NCI-H2171 treated with DMSO at 0.1 percent for 48 hours (cell line): ENCODE data around the gene EML4.

Source experiments
- DNase-seq: peaks from one replicate; lab custom pipeline; 2025; lab: John Stamatoyannopoulos, UW

The EML4 gene

DNA sequence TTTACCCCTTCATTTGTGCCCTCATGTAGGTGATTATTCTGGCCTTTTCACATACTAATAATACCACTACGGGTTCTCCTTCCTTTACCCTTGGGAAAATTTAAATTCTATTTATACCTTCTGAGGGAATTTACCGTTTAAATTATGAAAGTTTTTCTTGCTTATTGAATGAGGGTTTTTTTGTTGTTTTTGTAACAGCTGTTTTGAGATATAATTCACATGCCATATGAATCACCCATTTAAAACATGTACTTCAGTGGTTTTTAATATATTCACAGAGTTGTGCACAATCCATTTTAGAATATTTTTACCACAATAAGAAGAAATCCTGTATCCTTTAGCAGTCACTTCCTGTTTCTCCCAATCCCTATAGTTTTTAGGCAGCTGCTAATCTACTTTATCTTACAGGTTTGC lies 54.7 kb downstream of the EML4 start:
- no peak for DNase-seq

GRCh38 chr2:42224422-42225067 lies 55.4 kb downstream of the EML4 start:
- DNase-seq, result no peak

- DNase-seq, result no peak
Measured at GRCh38 chr2:42225573-42225972, 56.4 kb downstream of the EML4 start.

DNA sequence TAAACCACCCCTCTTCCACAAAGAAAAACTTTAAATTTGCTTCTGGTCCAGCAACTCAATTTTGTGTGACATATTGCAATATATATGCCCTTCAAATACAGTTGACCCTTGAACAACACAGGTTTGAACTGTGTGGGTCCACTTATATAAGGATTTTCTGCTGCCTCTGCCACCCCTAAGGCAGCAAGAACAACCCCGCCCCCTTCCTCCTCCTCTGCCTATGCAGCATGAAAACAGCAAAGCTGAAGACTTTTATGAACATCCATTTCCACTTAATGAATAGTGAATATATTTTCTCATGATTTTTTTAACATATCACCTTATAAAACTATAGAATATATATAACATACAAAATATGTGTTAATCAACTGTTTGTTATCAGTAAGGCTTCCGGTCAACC lies 58.3 kb downstream of the EML4 start:
- no peak for DNase-seq

DNA sequence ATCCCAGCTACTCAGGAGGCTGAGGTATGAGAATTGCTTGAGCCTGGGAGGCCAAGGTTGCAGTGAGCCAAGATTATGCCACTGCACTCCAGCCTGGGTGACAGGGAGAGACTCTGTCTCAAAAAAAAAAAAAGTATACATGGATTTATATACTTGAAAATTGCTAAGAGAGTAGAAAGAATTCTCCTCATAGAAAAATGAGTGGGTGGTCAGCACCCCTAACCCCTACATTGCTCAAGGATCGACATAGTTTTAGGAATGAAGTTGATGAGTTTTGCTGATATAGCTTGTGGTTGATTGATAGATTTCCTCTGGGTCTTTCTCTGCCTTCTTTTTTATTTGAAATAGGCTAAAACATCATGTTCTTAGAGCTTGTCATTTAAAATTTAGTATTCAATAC lies 58.9 kb downstream of the EML4 start:
- no peak for DNase-seq

DNA sequence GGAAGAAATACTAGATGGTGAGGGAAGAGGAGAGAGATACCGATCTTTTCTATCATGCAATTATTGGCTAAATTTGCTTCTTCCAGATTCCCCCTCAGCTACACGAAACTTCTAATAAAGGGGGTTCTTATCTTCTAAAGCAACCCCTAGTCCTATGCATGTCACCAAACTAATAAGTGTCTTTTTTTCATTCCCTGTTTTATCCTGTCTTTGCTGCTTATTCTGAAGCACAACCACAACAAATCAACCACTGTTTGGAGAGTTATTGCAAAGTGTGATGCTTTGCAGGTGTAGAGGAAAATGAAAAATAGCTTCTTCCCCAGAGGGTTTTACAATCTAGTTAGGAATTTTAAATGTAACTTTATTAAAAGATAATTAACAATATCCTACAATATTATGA lies 60.8 kb downstream of the EML4 start:
- no peak for DNase-seq

DNA sequence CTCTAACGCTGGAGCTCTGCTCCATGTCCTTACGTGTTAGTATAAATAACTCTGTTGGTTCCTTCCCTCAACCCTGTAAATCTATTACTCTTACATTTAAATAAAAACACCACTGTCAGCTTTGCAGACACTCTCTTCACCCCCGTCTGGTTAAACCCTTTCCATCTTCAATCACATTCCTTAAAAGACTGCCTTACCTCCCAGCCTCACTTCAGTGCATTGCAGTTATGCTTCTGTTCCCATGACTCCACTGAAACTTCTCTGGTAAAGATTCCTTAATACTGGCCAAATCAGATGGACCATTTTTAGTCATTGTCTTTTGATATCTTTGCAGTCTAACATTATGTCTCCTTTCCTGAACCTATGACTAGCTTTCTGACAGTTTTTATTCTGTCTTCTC lies 61.7 kb downstream of the EML4 start:
- DNase-seq, result no peak

DNA sequence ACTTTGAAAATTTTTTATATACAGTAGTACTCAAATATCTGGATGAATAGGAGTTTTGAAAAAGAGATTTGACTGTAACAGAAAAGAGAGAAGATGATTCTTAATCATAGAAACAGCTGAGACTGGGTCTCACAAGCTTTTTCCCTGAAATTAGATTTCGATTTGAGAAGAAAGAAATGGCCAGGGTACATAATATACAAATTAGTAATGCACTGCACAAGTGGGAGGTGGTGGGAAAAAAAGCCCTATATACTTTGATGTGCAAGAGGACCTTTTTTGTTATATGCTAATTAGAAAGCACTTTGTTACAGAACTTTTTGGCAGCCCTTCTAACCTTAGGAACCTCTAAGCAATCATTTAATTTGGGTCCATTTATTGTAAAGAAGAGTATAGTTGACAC lies 62.9 kb downstream of the EML4 start:
- no peak for DNase-seq

GRCh38 chr2:42233976-42234441 lies 64.9 kb downstream of the EML4 start:
- DNase-seq, result no peak

GRCh38 chr2:42236911-42237310 lies 67.8 kb downstream of the EML4 start:
- DNase-seq, result no peak

- DNase-seq, result no peak
Measured at GRCh38 chr2:42238644-42239288, 69.6 kb downstream of the EML4 start.

DNA sequence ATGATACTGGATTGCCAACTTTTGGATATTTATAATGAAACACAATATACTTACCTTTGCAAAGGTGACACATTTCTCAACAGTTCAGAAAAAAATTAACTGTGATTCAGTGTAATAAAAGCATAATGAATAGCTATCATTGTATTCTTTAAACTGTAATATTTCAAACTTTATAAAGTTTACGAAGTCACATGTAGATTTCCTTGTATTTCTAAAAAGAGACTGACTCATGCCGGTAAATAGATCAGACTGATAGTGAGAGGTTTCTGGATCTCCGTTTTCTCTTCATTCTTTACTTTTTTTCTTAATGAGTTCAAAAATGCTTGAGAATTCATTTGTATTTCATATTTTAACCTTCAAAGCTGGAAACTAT lies 70.1 kb downstream of the EML4 start:
- DNase-seq, result no peak

- DNase-seq, result no peak
Measured at GRCh38 chr2:42239811-42240210, 70.7 kb downstream of the EML4 start.

DNA sequence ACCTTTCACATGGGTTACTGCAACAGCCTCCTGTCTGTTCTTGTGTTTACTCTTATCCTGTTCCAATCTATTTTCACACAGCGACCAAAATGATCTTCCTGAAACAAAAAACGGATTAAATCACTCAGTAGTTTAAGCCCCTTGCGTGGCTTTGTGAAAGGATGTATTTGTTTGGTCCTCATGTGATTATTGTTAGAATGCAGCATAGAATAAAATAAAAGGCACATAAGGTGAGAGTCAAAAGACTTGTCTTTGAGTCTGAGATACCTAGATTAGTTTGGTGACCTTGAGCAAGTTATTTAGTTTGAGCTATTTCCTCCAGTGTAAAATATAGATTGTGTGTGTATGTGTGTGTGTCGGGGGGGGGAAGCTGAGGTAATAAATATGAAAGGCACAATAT lies 72.4 kb downstream of the EML4 start:
- no peak for DNase-seq

DNA sequence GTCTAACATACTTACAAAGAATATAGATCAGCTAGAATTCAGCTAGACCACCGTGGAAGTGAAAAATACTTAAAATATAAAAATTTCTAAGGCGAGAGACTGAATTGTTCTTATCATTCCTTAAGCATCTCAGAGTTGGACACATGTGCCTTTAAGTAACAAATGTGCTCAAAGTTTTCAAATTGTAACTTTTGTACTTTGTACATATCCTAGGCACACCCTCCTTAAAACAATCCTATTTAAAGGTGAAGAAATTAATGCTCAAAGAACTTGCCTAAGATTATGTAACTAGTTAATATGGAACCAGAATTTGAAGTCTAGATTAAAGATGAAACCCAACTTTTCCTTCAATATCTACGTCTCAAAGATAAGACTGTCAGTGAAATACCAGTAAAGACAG lies 74.1 kb downstream of the EML4 start:
- DNase-seq, result no peak

GRCh38 chr2:42244520-42244919 lies 75.4 kb downstream of the EML4 start:
- no peak for DNase-seq

DNA sequence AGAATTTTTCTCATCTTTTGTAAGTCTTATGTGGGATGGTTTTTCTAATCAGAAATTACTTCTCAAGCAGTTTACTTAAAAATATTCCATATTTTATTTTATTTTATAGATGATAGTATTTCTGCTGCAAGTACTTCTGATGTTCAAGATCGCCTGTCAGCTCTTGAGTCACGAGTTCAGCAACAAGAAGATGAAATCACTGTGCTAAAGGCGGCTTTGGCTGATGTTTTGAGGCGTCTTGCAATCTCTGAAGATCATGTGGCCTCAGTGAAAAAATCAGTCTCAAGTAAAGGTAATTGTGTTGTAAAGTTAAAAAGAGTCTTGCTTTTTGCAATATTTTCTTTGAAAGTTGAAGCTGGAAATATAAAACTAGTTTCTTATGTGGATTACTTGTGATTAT lies 76.2 kb downstream of the EML4 start:
- no peak for DNase-seq

DNA sequence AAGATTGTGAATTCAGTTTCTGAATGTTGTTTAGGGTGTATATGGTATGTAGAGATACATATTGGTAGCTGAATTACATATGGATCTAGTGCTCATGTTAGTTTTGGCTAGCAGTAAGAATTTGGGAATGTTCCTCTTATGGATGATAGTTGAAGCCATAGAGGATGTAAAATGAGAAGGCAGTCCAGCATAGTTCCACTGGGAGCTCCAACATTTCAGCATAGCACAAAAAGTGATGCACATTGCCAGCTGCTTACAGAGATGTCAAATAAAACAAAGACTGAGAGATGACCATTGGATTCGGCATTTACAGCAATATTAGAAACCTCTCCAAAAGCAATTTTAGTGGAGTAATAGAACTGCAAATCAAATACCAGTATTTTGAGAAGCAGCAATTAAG lies 77.4 kb downstream of the EML4 start:
- DNase-seq, result no peak

- no peak for DNase-seq
Measured at GRCh38 chr2:42248846-42249245, 79.7 kb downstream of the EML4 start.

GRCh38 chr2:42249284-42249683 lies 80.1 kb downstream of the EML4 start:
- DNase-seq, result no peak

GRCh38 chr2:42249887-42250286 lies 80.7 kb downstream of the EML4 start:
- DNase-seq, result peak; percentile 78

GRCh38 chr2:42250925-42251324 lies 81.8 kb downstream of the EML4 start:
- DNase-seq, result no peak

DNA sequence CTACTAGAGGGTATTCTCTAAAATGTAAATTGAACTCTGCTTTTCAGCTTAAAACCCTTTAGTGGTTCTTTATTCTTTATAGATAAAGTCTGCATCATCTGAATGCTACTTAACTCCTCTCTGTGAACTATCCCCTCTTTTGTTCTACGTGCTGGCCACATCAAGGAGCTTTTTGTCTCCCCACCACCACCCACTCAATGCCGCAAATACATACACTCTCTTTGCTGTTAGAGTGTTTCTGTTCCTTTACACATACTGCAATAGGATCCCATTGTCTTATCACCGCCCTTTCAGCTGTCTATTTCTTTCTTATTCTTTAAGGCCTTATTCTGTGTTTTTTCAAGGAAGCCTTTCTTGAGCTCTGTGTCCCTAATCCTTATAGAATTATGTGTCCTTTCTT lies 83.3 kb downstream of the EML4 start:
- no peak for DNase-seq
